Bronchial epithelial cell (primary cell): ENCODE results near the gene EIF4G1. TPM values are rescaled to one million over a fixed set of nuclear protein-coding genes. Genes with fewer than 3 reads are reported as not detected.

ENCODE experiments used
- DNase-seq: peaks from one replicate; pipeline ENCODE4 v3.0.0-alpha.2; 2010; ENCODE audit warnings: low read depth
- FAIRE-seq: peaks from 2 replicates; lab custom pipeline; 2011; peaks lifted over from hg19 to GRCh38; lab: Jason Lieb, UNC
- H3K27me3 ChIP-seq: 2 replicates; pipeline ENCODE4 v1.5.1; 2011; ENCODE audit warnings: low read length; ENCODE audit not compliant: control insufficient read depth, insufficient read depth
- H3K36me3 ChIP-seq: 2 replicates; pipeline ENCODE4 v1.5.1; 2011; ENCODE audit warnings: low read length; ENCODE audit not compliant: control insufficient read depth, insufficient read depth
- H3K4me3 ChIP-seq: 2 replicates; pipeline ENCODE4 v1.5.1; 2011; ENCODE audit warnings: mild to moderate bottlenecking, low read depth, low read length, control low read depth
- total RNA-seq: library from RNA; depleted of rRNA; stranded (reverse); fragments of >200 nt; gene quantifications from 2 replicates; pipeline ENCODE4 v1.2.1, GENCODE V29; 2014
- TF ChIP-seq, protein P1 (sequence below): IDR thresholded peaks from 2 replicates; pipeline ENCODE4 v1.5.1; 2011; ENCODE audit warnings: mild to moderate bottlenecking, moderate library complexity, low read length, control low read depth, inconsistent platforms; ENCODE audit not compliant: insufficient read depth, severe bottlenecking

The EIF4G1 gene
- total RNA-seq, 1 donor from 2014 or later = 244 TPM

DNA sequence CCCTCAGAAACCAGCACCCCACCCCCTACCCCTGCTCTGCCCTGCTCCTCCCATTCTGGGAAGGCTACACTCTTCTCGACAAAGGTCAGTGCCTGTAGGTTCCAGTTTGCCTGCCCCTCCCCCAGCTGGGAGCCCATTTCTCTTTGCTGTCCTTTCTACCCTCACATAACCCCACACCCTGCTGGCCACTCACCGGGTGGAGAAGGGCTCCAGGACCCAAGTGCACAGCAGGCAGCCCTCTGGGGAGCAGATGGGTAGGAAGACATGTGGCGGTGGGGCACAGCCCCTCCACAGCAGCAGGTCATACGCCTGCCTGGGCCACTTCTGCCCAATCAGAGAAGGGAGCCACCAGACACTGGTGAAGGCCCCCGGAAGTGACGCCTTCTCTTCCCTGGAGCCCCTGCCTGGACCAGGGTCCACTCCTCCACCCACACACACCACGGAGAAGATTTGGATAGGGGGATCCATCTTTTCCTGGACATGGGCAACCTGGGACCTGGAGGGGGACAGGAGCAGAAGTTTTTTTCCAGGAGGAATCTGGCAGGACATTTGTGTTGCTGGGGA, 63.6 kb downstream of the EIF4G1 start, which contains the start of gene THPO:
Gene THPO, minus strand, starts transcription at position 326 of the 564 bp plus-strand sequence. CDS start 1,948 bp downstream, outside the sequence.
- no peak for FAIRE-seq
- no peaks in the 10 kb centered on the region for H3K36me3 ChIP-seq
- H3K27me3 ChIP-seq = peaks cover 46% of the 10 kb centered on the region
- DNase-seq = no peak
- H3K4me3 ChIP-seq = no peak within 1 kb of the TSS
- TF ChIP-seq, protein P1, sequence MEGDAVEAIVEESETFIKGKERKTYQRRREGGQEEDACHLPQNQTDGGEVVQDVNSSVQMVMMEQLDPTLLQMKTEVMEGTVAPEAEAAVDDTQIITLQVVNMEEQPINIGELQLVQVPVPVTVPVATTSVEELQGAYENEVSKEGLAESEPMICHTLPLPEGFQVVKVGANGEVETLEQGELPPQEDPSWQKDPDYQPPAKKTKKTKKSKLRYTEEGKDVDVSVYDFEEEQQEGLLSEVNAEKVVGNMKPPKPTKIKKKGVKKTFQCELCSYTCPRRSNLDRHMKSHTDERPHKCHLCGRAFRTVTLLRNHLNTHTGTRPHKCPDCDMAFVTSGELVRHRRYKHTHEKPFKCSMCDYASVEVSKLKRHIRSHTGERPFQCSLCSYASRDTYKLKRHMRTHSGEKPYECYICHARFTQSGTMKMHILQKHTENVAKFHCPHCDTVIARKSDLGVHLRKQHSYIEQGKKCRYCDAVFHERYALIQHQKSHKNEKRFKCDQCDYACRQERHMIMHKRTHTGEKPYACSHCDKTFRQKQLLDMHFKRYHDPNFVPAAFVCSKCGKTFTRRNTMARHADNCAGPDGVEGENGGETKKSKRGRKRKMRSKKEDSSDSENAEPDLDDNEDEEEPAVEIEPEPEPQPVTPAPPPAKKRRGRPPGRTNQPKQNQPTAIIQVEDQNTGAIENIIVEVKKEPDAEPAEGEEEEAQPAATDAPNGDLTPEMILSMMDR = no peak

DNA sequence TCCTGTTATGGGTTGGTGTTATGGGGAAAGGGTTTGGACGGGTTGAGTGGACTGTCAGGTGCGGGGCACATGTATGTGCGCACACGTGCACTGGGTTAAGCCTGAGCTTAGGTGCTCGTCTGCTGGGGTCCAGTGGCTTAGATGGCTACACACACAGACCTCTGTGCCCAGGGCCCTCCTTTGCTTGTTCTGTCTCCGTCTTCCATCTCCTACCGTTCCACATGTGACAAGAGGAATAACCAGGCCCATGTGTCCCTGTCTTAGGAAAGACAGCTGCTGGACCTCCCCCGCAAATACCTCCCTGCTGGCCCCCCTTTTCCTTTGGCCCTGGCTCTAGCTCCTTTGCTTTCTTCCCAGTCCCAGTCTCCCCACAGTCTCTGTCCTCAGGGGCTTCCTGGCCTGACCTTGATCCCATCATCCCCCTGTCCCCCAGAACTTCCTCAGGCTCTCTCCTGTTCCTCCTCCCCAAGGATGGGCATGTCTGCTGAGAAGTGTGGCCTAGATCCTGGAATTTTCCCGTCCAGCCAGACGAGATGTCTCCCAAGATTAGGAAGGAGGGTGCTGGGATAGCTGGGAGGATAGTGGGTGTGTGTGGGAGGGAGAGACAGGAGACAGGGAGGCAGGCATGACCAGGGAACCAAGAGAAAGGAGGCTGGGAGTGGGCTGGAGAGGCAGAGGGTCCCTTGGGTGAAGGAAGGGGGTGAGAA, 64.4 kb downstream of the EIF4G1 start:
- TF ChIP-seq, protein P1 = no peak
- DNase-seq (no peak), FAIRE-seq (no peak)
- Histone ChIP-seq H3K4me3 (no peak overlapping the region), H3K27me3 (peaks cover 46% of the 10 kb centered on the region), H3K36me3 (no peaks in the 10 kb centered on the region)

DNA sequence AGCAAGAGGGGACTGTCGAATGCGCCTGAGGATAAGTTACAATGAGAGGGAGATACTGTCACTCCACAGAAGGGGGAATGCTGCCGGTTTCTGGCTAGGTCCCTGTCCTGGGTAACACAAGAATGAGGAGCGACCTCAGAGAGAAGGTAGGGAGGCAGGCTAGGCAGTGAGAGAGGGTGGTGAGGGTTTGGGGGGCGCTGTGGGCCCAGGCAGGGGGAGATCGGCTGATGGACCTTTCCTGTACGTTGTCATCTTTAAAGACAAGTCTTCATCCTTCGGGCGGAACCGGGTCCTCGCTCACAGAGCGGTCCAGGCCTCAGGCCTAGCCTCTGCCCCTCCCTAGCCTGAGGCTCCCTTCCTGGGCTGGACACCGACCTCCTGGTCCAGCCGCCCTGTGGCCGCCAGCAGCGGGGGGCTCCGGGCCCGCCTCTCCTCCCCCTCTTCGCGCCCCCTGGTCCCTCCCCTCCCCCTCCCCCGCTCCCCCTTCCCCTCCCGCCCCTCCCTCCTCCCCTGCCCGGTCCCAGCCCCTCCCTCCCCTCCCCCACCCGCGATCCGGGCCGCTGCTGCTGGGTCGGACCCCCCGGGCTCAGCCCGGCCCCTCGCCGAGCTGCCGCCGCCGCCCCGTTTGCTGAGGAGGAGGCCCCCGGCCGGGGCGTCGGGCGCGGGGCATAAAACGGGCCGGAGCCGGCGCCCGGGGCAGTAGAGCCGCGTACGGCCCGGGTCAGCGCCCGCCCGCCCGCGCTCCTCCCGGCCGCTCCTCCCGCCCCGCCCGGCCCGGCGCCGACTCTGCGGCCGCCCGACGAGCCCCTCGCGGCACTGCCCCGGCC, 65.2 kb downstream of the EIF4G1 start, which contains the start of gene CHRD:
Gene CHRD, plus strand, starts transcription at position 697 of the 827 bp plus-strand sequence. CDS start 265 bp downstream, outside the sequence.
- Histone ChIP-seq H3K27me3 (peaks cover 46% of the 10 kb centered on the region), H3K4me3 (peak within 1 kb of the TSS; percentile 11), H3K36me3 (no peaks in the 10 kb centered on the region)
- TF ChIP-seq, protein P1 = no peak
- FAIRE-seq (no peak), DNase-seq (no peak)

DNA sequence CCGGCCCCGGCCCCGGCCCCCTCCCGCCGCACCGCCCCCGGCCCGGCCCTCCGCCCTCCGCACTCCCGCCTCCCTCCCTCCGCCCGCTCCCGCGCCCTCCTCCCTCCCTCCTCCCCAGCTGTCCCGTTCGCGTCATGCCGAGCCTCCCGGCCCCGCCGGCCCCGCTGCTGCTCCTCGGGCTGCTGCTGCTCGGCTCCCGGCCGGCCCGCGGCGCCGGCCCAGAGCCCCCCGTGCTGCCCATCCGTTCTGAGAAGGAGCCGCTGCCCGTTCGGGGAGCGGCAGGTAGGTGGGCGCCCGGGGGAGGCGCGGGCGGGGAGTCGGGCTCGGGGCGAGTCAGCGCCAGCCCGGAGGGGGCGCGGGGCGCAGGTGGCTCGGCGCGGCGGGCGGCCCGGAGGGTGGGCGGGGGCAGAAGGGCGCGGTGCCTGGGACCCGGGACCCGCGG, 65.8 kb downstream of the EIF4G1 start:
- Histone ChIP-seq H3K27me3 (peaks cover 46% of the 10 kb centered on the region), H3K4me3 (peak overlapping the region; percentile 11), H3K36me3 (no peaks in the 10 kb centered on the region)
- TF ChIP-seq, protein P1 = no peak
- no peak for FAIRE-seq
- no peak for DNase-seq

DNA sequence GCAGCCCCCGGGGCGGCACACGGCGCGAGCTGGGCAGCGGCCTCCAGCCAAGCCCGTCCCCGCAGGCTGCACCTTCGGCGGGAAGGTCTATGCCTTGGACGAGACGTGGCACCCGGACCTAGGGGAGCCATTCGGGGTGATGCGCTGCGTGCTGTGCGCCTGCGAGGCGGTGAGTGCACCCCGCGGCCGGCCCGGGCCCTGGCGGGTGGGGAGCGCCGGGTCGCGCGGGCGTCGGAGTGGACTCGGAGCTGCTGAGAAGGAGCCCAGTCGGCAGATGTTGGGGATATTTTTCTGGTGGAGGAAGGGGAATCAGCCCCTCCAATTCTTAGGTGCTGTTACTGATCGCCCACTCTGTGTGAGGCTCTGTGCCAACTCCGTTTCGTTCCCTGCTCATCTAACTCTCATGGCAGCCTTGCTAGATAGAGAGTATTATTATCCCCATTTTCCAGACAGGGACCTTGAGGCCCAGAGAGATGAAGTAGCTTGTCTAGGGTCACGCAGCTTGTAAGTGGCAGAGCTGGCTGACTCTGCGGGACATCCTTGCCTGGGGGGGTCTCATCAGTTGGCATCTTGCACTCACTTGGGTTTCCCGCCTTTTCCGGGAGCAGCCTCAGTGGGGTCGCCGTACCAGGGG, 66.3 kb downstream of the EIF4G1 start:
- FAIRE-seq (no peak), DNase-seq (no peak)
- TF ChIP-seq, protein P1 = no peak
- Histone ChIP-seq H3K36me3 (no peaks in the 10 kb centered on the region), H3K27me3 (peaks cover 42% of the 10 kb centered on the region), H3K4me3 (no peak overlapping the region)
